Colonic mucosa (tissue), 4 donors: ENCODE measurements around the gene GZF1. TPM values are rescaled to one million over a fixed set of nuclear protein-coding genes. Genes with fewer than 3 reads are reported as not detected.

Experiments used
- DNase-seq: peaks from one replicate; pipeline ENCODE4 v3.0.0-alpha.2; 2020
- H3K27ac ChIP-seq: fragments of 200-600 bp; one replicate; pipeline ENCODE4 v1.8.0; 2021
- H3K27me3 ChIP-seq: fragments of 200-600 bp; one replicate; pipeline ENCODE4 v1.8.0; 2021
- H3K36me3 ChIP-seq: fragments of 200-600 bp; one replicate; pipeline ENCODE4 v1.8.0; 2021
- H3K4me1 ChIP-seq: fragments of 200-600 bp; one replicate; pipeline ENCODE4 v1.8.0; 2021; ENCODE audit warnings: mild to moderate bottlenecking
- H3K4me3 ChIP-seq: fragments of 200-600 bp; one replicate; pipeline ENCODE4 v1.8.0; 2021
- H3K9ac ChIP-seq, 2 donors: one replicate each; pipeline ENCODE4 v1.7.0; 2013; ENCODE audit warnings: control low read depth in 2 of 2, low read depth in 2 of 2, low read length in 2 of 2
- H3K9me3 ChIP-seq: fragments of 200-600 bp; one replicate; pipeline ENCODE4 v1.8.0; 2021
- intact Hi-C: fragments of 100-400 bp; cut with DNase I; formaldehyde crosslinking; loops from one replicate; pipeline ENCODE4 v1.14.1; 2022
- total RNA-seq, 2 donors: library from RNA; stranded (reverse); fragmentation: NEBNext Ultra II Directional in 1 of 2; extraction: Animal tissue kit (Norgen Biotek cat#: 25700) in 1 of 2; gene quantifications; one replicate each; pipeline ENCODE4 v1.2.1, GENCODE V29; 2021
- TF ChIP-seq, protein P1 (sequence below): fragments of 200-600 bp; IDR thresholded peaks from one replicate; pipeline ENCODE4 v1.8.0; 2022; ENCODE audit warnings: antibody characterized with exemption, mild to moderate bottlenecking
- donor health status: healthy.
- donor health status: DM: no; HTN: no; CAD: no.
- donor health status: DM: no; HTN: no; CAD: no.

Gene GZF1
- total RNA-seq, 2 donors from 2014 or later = 8.5 to 9.6 TPM

GRCh38 chr20:23336476-23336875 lies 25.5 kb upstream of the GZF1 start:
- H3K36me3 ChIP-seq = no peaks in the 10 kb centered on the region
- TF ChIP-seq, protein P1, sequence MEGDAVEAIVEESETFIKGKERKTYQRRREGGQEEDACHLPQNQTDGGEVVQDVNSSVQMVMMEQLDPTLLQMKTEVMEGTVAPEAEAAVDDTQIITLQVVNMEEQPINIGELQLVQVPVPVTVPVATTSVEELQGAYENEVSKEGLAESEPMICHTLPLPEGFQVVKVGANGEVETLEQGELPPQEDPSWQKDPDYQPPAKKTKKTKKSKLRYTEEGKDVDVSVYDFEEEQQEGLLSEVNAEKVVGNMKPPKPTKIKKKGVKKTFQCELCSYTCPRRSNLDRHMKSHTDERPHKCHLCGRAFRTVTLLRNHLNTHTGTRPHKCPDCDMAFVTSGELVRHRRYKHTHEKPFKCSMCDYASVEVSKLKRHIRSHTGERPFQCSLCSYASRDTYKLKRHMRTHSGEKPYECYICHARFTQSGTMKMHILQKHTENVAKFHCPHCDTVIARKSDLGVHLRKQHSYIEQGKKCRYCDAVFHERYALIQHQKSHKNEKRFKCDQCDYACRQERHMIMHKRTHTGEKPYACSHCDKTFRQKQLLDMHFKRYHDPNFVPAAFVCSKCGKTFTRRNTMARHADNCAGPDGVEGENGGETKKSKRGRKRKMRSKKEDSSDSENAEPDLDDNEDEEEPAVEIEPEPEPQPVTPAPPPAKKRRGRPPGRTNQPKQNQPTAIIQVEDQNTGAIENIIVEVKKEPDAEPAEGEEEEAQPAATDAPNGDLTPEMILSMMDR = no peak
- H3K4me3 ChIP-seq = no peak overlapping the region
- intact Hi-C loops = no loop called here
- H3K4me1 ChIP-seq = no peaks in the 10 kb centered on the region
- H3K9ac ChIP-seq = no peak overlapping the region
- no peak for DNase-seq
- no peak overlapping the region for H3K27ac ChIP-seq
- H3K9me3 ChIP-seq = no peaks in the 10 kb centered on the region
- H3K27me3 ChIP-seq = no peaks in the 10 kb centered on the region

GRCh38 chr20:23337312-23337711 lies 24.7 kb upstream of the GZF1 start:
- H3K4me1 ChIP-seq = no peaks in the 10 kb centered on the region
- no peak for DNase-seq
- TF ChIP-seq, protein P1 = no peak

DNA sequence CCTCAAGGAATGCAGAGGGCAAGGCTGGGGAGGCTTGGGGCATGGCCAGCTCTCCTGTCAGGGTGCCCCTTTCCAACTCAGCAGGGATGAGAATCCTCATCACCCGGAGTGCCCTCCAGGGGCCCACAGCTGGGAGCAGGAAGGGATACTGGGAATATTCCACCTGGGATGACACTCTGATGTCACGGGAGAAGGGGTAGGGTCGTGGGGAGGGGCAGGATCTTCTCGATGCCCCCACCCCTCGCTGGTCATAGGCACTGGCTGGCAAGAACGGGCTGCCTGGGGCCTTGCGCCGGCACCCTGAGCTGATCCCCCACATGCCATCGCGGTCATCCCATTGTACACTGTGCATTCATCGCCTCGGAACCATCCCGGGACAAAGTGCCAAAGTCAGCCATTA lies 22.0 kb upstream of the GZF1 start:
- Histone ChIP-seq H3K9me3 (no peaks in the 10 kb centered on the region), H3K9ac (no peak overlapping the region), H3K27ac (no peak overlapping the region), H3K4me1 (no peaks in the 10 kb centered on the region), H3K27me3 (no peaks in the 10 kb centered on the region), H3K4me3 (no peak overlapping the region), H3K36me3 (no peaks in the 10 kb centered on the region)
- DNase-seq = no peak
- TF ChIP-seq, protein P1 = no peak
- intact Hi-C loops = loop anchor here (10.0 kb wide), 1 partner anchor 645 kb away; no protein-coding TSS in a partner anchor

More at GRCh38 chr20:23337312-23337711, 24.7 kb upstream of the GZF1 start:
- no peaks in the 10 kb centered on the region for H3K27me3 ChIP-seq
- no peak overlapping the region for H3K4me3 ChIP-seq
- H3K9ac ChIP-seq = no peak overlapping the region
- H3K27ac ChIP-seq = no peak overlapping the region
- H3K36me3 ChIP-seq = no peaks in the 10 kb centered on the region
- intact Hi-C loops = no loop called here
- H3K9me3 ChIP-seq = no peaks in the 10 kb centered on the region

DNA sequence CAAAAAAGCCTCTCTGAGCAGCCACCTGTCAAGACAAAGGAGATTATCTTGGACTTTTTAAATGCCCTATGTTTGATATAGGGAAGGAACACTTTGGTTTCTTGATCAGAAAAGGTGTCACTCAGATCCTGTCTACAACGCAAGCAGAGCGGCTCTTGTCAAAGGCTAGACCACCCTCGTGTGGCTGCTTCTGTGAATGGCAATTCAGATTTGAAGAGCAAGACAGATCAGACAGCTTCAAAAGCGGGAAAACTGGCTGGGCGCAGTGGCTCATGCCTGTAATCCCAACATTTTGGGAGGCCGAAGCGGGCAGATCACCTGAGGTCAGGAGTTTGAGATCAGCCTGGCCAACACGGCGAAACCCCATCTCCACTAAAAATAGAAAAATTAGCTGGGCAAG lies 21.5 kb upstream of the GZF1 start:
- no peaks in the 10 kb centered on the region for H3K27me3 ChIP-seq
- H3K27ac ChIP-seq = no peak overlapping the region
- H3K36me3 ChIP-seq = no peaks in the 10 kb centered on the region
- H3K9me3 ChIP-seq = no peaks in the 10 kb centered on the region
- no peak overlapping the region for H3K4me3 ChIP-seq
- H3K4me1 ChIP-seq = no peaks in the 10 kb centered on the region
- intact Hi-C loops = loop anchor here (10.0 kb wide), 1 partner anchor 646 kb away; no protein-coding TSS in a partner anchor
- DNase-seq = no peak
- H3K9ac ChIP-seq = no peak overlapping the region
- TF ChIP-seq, protein P1 = peak; percentile 37

- no peaks in the 10 kb centered on the region for H3K9me3 ChIP-seq
- TF ChIP-seq, protein P1 = no peak
- H3K4me1 ChIP-seq = no peaks in the 10 kb centered on the region
- intact Hi-C loops = loop anchor here (10.0 kb wide), 1 partner anchor 646 kb away; no protein-coding TSS in a partner anchor
- DNase-seq = no peak
- H3K27me3 ChIP-seq = no peaks in the 10 kb centered on the region
- no peak overlapping the region for H3K4me3 ChIP-seq
- no peak overlapping the region for H3K9ac ChIP-seq
- no peak overlapping the region for H3K27ac ChIP-seq
- no peaks in the 10 kb centered on the region for H3K36me3 ChIP-seq
Measured at GRCh38 chr20:23341073-23341472, 20.9 kb upstream of the GZF1 start.
